GM12875 (cell line): ENCODE results near the gene TXNIP.

Experiments used
- H3K4me3 ChIP-seq: one replicate; pipeline ENCODE4 v1.5.1; 2011; ENCODE audit warnings: low read depth, low read length, control low read depth
- CTCF ChIP-seq: IDR thresholded peaks from 2 replicates; pipeline ENCODE4 v1.5.1; 2011; ENCODE audit warnings: low read depth, mild to moderate bottlenecking, control low read depth, inconsistent platforms, low read length, moderate library complexity, borderline replicate concordance; ENCODE audit not compliant: insufficient read depth

The TXNIP gene

GRCh38 chr1:145961109-145961424 is 35.3 kb downstream of the TXNIP start:
- no peak for TF ChIP-seq CTCF
- peak overlapping the region; percentile 61 for H3K4me3 ChIP-seq

GRCh38 chr1:145960468-145961108 is 35.8 kb downstream of the TXNIP start:
- H3K4me3 ChIP-seq: peak overlapping the region; percentile 61
- TF ChIP-seq CTCF: no peak

- no peak for TF ChIP-seq CTCF
These were observed 36.4 kb downstream of the TXNIP start for GRCh38 chr1:145959957-145960467.

GRCh38 chr1:145959333-145959732 is 37.0 kb downstream of the TXNIP start:
- no peak overlapping the region for H3K4me3 ChIP-seq

More at GRCh38 chr1:145959957-145960467, 36.4 kb downstream of the TXNIP start:
- H3K4me3 ChIP-seq: peak overlapping the region; percentile 61

GRCh38 chr1:145958734-145959133 is 37.6 kb downstream of the TXNIP start:
- H3K4me3 ChIP-seq: no peak overlapping the region
- TF ChIP-seq CTCF: no peak

More at GRCh38 chr1:145959333-145959732, 37.0 kb downstream of the TXNIP start:
- TF ChIP-seq CTCF: no peak

GRCh38 chr1:145957443-145958319 is 38.7 kb downstream of the TXNIP start, which contains the start of gene LIX1L:
Gene LIX1L (minus strand): TSS chr1:145958017. CDS start chr1:145957927, 90 bp downstream.
- no peak for TF ChIP-seq CTCF
- peak within 1 kb of the TSS; percentile 61 for H3K4me3 ChIP-seq
